Measurements from ENCODE around the gene CORO6.

- TF ChIP-seq CTCF (IDR thresholded peaks at IDR 0.05; ENCODE audit: low read length) (no peak), EZH2 (IDR thresholded peaks at IDR 0.05; ENCODE audit: borderline replicate concordance, low read length) (no peak)
These were observed 18.4 kb upstream of the CORO6 start for GRCh38 chr17:29640981-29641642.

Measured in OCI-LY1 (cell line).